22Rv1 (cell line): Measurements from ENCODE around the gene RFTN1.

Experiments
- CTCF ChIP-seq: fragments of 450-650 bp; IDR thresholded peaks from 2 replicates; pipeline ENCODE4 v1.5.1; 2017; ENCODE audit warnings: mild to moderate bottlenecking
- ZFX ChIP-seq: fragments of 450-650 bp; IDR thresholded peaks from 2 replicates; pipeline ENCODE4 v1.6.1; 2017; ENCODE audit warnings: antibody characterized with exemption, borderline replicate concordance

- TF ChIP-seq CTCF, result no peak
- TF ChIP-seq ZFX, result no peak
Measured at GRCh38 chr3:16390581-16390980, 122.9 kb downstream of the RFTN1 start.
